Hepatocyte (in vitro differentiated cells): ENCODE measurements around the gene TMED4.

Source experiments
- CTCF ChIP-seq: fragments of 200-600 bp; sonication (generic); IDR thresholded peaks from 2 replicates; pipeline ENCODE4 v1.5.1; 2016; ENCODE audit warnings: antibody characterized with exemption, mild to moderate bottlenecking; ENCODE audit not compliant: poor library complexity
- EZH2phosphoT487 ChIP-seq: fragments of 200-600 bp; sonication (generic); IDR thresholded peaks from one replicate; pipeline ENCODE4 v1.6.1; 2018; ENCODE audit warnings: antibody characterized with exemption, mild to moderate bottlenecking, low read depth, moderate library complexity; ENCODE audit not compliant: unreplicated experiment, severe bottlenecking

- TF ChIP-seq CTCF: no peak
- TF ChIP-seq EZH2phosphoT487: no peak
Observed at GRCh38 chr7:44625526-44626471, 43.8 kb upstream of the TMED4 start.
